Measurements from ENCODE around the gene KCNAB1. TPM values are rescaled to one million over a fixed set of nuclear protein-coding genes. Genes with fewer than 3 reads are reported as not detected.

Gene KCNAB1
- total RNA-seq, 3 donors from 2014 or later, result 0.65 to 13.5 (median 1.2) TPM

GRCh38 chr3:156553705-156554356 lies 433.5 kb downstream of the KCNAB1 start:
- Histone ChIP-seq H3K9me3 (no peaks in the 10 kb centered on the region), H3K4me1 (ENCODE audit: low read depth) (peaks cover 5% of the 10 kb centered on the region), H3K4me3 (peak overlapping the region; percentile 87), H3K36me3 (ENCODE audit: low read depth) (no peaks in the 10 kb centered on the region)
- intact Hi-C loops (cut with DNase I, micrococcal nuclease), result loop anchor here (10.0 kb wide), 2 partner anchors 121 to 261 kb away; partner anchors contain the start of gene TIPARP (in 1 of the 2)
- DNase-seq, result no peak
- no peak for TF ChIP-seq CTCF (IDR thresholded peaks at IDR 0.05)
- ATAC-seq, result no peak

- TF ChIP-seq CTCF (IDR thresholded peaks at IDR 0.05), result no peak
- DNase-seq (peak in 1 of 3 donors; percentile 49), ATAC-seq (peak; percentile 55)
- Histone ChIP-seq H3K4me3 (peak overlapping the region; percentile 87), H3K9me3 (no peaks in the 10 kb centered on the region), H3K36me3 (ENCODE audit: low read depth) (no peaks in the 10 kb centered on the region), H3K4me1 (ENCODE audit: low read depth) (peaks cover 5% of the 10 kb centered on the region)
- intact Hi-C loops (cut with DNase I, micrococcal nuclease), result loop anchor here (10.0 kb wide), 2 partner anchors 120 to 260 kb away; partner anchors contain the start of gene TIPARP (in 1 of the 2)
Observed at GRCh38 chr3:156554515-156554841, 434.1 kb downstream of the KCNAB1 start.

- intact Hi-C loops (cut with DNase I, micrococcal nuclease), result loop anchor here (10.0 kb wide), 2 partner anchors 120 to 260 kb away; partner anchors contain the start of gene TIPARP (in 1 of the 2)
- H3K9me3 ChIP-seq, result no peaks in the 10 kb centered on the region
- ATAC-seq (peak; percentile 100), DNase-seq (peak; percentile 99)
- TF ChIP-seq CTCF (IDR thresholded peaks at IDR 0.05), result no peak
- peak within 1 kb of the TSS; percentile 87 for H3K4me3 ChIP-seq
- peaks cover 5% of the 10 kb centered on the region for H3K4me1 ChIP-seq (ENCODE audit: low read depth)
- no peaks in the 10 kb centered on the region for H3K36me3 ChIP-seq (ENCODE audit: low read depth)
Observed at GRCh38 chr3:156554842-156555687, 434.7 kb downstream of the KCNAB1 start, which contains the start of gene SSR3. SSR3 (minus strand) TSS chr3:156555117; CDS start chr3:156555089, 28 bp downstream.

- intact Hi-C loops (cut with DNase I, micrococcal nuclease), result loop anchor here (10.0 kb wide), 2 partner anchors 116 to 256 kb away; partner anchors contain the start of gene TIPARP (in 1 of the 2)
- H3K4me3 ChIP-seq, result no peak overlapping the region
- no peaks in the 10 kb centered on the region for H3K9me3 ChIP-seq
- TF ChIP-seq CTCF (IDR thresholded peaks at IDR 0.05), result no peak
- peaks cover 2% of the 10 kb centered on the region for H3K4me1 ChIP-seq (ENCODE audit: low read depth)
- DNase-seq (no peak), ATAC-seq (no peak)
- H3K36me3 ChIP-seq (ENCODE audit: low read depth), result no peaks in the 10 kb centered on the region
Observed at GRCh38 chr3:156558389-156558788, 438.0 kb downstream of the KCNAB1 start.

GRCh38 chr3:156559321-156559720 lies 438.9 kb downstream of the KCNAB1 start:
- H3K9me3 ChIP-seq, result no peaks in the 10 kb centered on the region
- DNase-seq (no peak), ATAC-seq (no peak)
- H3K36me3 ChIP-seq (ENCODE audit: low read depth), result no peaks in the 10 kb centered on the region
- no peaks in the 10 kb centered on the region for H3K4me1 ChIP-seq (ENCODE audit: low read depth)
- no peak overlapping the region for H3K4me3 ChIP-seq
- intact Hi-C loops (cut with DNase I, micrococcal nuclease), result loop anchor here (10.0 kb wide), 2 partner anchors 115 to 255 kb away; partner anchors contain the start of gene TIPARP (in 1 of the 2)
- TF ChIP-seq CTCF (IDR thresholded peaks at IDR 0.05), result no peak

All from mucosa of descending colon (tissue), 3 donors.